Right renal pelvis (tissue), 4 donors: Measurements from ENCODE around the gene TMEM114. TPM values are rescaled to one million over a fixed set of nuclear protein-coding genes. Genes with fewer than 3 reads are reported as not detected.

ENCODE experiments used
- DNase-seq, 4 donors: peaks; one replicate each; pipeline ENCODE4 v3.0.0-alpha.2; 2013; ENCODE audit warnings: low read depth in 4 of 4, low spot score in 3 of 4, missing footprints in 1 of 4
- polyA plus RNA-seq, 4 donors: library from polyadenylated mRNA; unstranded; fragments of 120-200 nt; gene quantifications; one replicate each; pipeline ENCODE4 v1.2.1, GENCODE V29; 2013; ENCODE audit not compliant: insufficient read length in 4 of 4

The TMEM114 gene
- polyA plus RNA-seq, 4 donors: 0.22 to 0.23 TPM; not detected in 2

- DNase-seq: no peak
Measured at GRCh38 chr16:8611886-8612600, 21.7 kb upstream of the TMEM114 start.

DNA sequence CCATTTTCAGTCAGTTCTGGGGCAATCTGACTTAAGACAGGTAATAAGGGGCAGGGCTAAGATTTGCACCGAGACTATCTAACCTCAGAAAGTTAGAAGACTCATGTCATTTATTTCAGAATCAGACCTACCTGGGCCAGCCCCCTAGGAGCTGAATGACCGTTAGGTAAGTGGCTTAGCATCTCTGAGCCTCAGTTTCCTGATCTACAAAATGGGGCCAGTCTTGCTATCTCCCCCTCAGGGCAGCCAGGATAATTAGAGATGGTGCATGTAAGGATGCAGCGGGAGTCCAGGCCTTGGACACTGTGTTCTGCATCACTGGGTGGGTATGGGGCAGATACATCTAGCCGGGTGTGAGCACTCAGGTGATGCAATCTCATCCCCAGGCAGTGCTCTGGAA, 20.8 kb upstream of the TMEM114 start:
- no peak for DNase-seq

DNA sequence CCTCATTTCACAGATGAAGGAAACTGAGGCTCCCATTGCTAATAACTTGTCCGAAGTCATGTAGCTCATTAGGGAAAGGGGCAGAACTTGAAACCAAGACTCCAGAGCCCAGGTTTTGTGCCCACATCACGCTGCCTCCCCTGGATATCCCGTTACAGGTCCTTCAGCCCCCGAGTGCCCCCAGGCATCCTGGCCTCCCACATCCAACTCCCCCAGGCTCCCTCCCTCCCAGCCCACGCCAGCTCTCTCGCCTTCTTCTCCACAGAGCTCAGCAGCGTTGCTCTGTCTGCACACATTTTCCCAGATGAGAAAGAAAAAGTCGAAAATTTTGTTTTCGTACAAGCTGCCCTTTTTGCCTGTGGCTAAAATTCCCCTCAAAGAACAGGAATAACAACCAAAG, 16.9 kb upstream of the TMEM114 start:
- DNase-seq: no peak

- DNase-seq: no peak
Measured at GRCh38 chr16:8605554-8605953, 15.2 kb upstream of the TMEM114 start.

DNA sequence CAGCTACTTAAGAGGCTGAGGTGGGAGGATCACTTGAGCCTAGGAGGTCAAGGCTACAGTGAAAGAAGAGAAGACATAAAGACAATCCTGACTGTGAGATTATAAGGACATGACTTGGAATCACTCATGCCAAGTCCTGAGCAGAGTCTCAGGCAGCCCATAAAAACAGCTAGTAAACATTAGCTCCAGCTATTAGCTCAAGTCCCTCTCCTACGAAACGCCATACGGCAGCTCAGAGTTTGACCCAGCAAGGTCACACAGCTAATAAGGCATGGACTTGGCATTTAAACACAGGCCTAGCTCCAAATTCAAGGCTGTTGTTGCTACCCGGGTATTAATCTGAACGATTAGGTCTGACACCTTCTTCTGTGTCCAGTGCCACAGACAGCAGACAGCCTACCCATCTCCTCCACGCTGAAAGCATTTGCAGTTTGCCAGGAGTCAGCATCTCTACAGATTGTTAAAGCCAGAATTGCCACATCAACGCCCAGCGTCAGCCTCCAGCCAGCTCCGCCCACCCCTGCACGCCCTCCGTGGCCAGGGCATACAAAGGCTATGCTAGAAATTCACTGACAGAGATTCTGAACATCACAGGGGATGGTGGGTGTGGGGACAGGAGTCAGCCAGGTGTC, 9.9 kb upstream of the TMEM114 start:
- no peak for DNase-seq

GRCh38 chr16:8596581-8596980, 6.3 kb upstream of the TMEM114 start:
- DNase-seq: no peak

GRCh38 chr16:8595783-8596182, 5.5 kb upstream of the TMEM114 start:
- DNase-seq: no peak

DNA sequence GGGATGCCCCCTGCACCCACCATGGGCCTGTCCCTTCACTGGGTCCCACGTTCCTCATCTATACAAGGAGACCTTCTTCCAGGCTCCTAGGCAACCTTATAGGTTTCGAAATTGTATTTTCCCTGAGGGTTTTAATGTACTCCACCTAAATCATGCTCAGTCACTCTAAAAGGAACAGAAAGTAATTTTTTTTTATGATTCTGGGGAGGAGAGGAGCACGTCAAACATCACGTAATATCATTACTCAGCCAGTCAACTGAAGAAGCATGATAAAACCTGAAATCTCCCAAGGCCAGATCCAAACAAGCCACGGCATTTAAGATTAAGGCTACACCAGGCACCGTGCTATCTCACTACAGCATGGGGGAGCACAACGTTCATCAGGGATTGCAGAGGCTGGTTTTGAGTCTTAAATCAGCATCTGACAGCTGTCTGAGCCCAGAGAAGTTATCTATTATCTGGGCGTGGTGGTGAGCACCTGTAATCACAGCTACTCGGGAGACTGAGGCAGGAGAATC, 3.9 kb upstream of the TMEM114 start:
- no peak for DNase-seq

DNA sequence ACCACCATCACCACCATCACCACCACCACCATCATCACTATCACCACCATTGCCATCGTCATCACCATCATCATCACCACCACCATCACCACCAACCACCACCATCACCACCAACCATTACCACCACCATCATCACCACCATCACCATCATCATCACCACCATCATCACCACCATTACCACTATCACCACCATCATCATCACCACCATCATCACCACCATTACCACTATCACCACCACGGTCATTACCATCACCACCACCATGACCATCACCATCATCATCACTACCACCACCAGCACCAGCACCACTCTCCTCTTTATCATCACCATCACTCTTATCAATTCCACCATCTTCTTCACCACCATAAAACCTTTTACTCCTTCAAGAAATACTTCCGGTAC, 1.1 kb upstream of the TMEM114 start:
- DNase-seq: no peak

DNA sequence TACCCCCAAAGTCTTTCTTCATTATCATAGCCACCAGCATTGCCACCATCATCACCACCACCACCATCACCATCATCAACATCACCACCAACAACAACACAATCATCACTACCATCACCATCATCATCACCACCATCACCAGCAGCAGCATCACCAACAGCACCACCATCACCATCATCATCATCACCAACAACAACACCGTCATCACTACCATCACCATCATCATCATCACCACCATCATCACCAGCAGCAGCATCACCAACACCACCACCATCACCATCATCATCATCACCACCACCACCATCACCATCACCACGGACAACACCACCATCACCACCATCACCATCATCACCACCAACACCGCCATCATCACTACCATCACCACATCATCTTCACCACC, 500 bp upstream of the TMEM114 start:
- DNase-seq: no peak

GRCh38 chr16:8589057-8589899, 1.0 kb downstream of the TMEM114 start:
- DNase-seq: no peak

- DNase-seq: no peak
Measured at GRCh38 chr16:8588682-8589056, 1.6 kb downstream of the TMEM114 start.

DNA sequence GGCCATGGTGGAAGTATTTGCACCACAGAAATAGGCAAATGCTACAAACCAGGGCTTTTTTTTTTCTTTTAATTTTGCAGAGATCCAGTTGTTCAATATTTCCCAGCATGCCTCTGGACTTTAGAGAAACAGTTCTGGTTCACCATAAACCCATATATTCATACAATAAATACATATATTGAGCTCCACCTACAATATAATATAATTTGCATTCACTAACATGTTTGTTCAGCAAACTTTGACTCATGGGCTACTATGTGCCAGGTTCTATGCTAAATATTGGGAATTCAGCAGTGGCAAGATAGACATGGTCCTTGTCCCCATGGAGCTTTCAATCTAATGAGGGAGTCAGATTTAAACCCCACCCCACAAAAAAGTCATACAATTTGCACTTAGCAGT, 3.2 kb downstream of the TMEM114 start:
- DNase-seq: no peak

DNA sequence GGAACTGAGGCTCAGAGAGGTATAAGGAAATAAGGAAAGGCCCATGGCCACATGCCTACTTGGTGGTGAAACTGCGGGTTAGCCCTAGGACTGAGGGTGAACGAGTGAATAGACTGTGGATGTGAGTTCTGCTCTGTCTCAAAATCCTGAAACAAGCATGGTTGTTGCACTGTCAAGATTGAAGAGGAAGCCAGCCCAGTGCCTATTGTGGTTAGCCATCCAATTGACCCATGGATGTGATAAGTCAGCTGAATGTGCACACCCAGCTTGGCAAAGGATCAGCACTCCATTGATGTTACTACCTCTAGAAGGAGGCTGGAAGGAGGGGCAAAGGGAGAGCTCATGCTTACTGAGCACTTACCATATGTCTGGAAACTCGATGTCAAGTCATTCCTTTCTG, 4.5 kb downstream of the TMEM114 start:
- no peak for DNase-seq

DNA sequence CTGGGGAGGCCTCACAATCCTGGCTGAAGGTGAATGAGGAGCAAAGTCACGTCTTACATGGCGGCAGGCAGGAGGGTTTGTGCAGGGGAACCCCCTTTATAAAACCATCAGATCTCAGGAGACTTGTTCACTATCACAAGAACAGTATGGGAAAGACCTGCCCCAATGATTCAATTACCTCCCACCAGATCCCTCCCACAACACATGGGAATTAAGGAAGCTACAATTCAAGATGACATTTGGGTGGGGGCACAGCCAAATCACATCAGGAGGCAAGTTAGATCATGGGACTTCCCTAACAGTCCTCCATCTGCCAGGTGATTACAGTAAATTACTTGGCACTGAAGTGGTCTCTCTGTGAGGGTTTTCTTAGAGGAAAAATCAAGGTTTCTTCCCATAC, 5.3 kb downstream of the TMEM114 start:
- no peak for DNase-seq

DNA sequence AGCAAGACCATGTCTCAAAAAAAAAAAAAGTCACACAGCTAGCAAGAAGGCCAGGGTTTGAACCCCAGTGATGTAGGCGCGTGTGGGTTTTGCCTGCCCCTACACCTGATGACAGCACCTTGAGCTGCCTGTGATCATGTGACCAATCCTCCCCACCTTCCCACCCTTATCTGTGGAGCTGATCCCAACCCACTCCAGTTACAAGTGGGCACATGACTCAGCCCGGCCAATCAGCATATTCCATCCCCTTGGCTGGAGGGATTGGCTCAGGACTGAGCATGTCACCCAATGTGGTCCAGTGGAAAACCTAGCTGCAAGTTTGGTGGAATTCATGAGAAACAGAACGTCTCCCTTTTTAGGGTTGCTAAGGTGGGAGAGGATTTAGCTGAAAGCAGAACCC, 6.6 kb downstream of the TMEM114 start:
- DNase-seq: no peak

DNA sequence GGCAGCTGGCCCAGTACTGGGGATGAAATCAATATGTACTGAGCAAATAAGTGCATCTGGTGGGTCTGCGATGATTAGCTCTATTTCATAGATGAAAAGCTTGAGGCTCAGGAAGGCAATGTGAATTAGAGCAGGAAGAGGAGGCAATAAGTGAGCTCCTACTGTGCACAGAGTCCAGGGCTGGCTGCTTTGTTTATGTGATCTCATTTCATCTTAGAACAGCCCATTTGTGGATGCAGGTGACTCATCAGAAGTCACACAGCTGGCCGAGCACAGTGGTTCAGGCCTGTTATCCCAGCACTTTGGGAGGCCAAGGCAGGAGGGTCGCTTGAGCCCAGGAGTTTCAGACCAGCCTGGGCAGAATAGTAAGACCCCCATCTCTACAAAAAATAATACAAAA, 7.1 kb downstream of the TMEM114 start:
- no peak for DNase-seq

DNA sequence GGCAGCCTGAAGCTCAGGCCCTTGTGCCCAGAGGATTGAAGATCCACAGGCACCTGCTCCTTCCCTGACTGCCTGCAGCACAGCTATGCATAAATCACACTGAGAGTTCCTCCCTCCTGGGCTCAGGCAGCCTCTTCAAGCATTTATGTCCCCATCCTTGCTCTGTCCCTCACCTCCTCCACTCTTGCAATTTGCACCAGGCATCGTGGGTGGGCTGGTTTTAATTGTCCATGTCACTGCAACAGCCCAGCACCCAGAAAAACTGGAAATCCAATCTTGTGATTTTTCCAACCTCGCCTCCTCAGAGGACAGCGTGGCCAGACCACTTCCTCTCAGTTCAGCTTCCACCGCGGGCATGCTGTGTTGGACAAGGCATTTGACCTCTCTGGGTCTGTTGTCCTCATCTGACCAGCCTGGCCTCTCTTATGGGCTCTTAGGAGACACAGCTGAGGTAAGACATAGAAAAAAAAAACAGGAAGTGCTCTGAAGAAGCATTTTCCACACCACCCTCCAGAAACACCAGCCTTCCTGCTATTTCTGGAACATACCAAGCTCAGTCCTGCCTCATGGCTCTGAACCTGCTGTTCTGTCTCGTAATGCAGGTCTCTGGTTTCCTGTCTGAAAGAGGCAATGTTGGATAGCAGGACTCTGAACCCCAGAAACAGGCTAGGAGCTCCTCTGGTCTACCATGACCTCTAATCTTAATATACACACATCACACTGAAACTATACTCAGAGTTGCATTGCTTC, 8.3 kb downstream of the TMEM114 start:
- peak in 2 of 4 donors; percentile 33 to 36 for DNase-seq

DNA sequence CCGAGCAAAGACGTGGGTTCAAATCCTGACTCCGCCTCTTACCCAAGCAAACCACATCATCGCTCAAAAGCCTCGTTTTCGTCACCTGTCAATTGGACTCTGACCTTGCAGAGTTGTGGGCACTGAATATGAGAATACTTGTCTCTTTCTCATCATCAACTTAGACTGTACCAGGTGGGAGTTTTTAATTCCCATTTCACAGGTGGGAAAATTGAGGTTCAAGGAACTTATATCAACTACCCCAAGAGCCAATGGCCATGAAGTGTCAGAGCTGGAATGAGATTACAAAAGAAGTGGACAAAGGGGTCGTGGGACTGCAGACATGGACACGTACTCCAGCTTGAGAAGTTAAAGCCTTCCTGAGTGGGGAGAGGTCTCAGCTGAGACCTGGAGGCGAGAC, 10.8 kb downstream of the TMEM114 start:
- DNase-seq: no peak

GRCh38 chr16:8577678-8578304, 12.5 kb downstream of the TMEM114 start:
- no peak for DNase-seq
